Pancreas (tissue), 10 donors: ENCODE results near the gene SNRNP200. TPM values are rescaled to one million over a fixed set of nuclear protein-coding genes. Genes with fewer than 3 reads are reported as not detected.
"Not testable (repeated sequence)": the region's sequence is repeated elsewhere in the genome, so short reads cannot be mapped to it uniquely, and the experiment has no call there.

Experiments used
- ATAC-seq, 4 donors: fragments of 200-7000 bp; cut with Tn5 transposase; one replicate each; pipeline versions ENCODE4 v1.8.0 to v1.9.1; 2020; ENCODE audit warnings: mild to moderate bottlenecking in 4 of 4, moderate library complexity in 4 of 4
- DNase-seq, 6 donors: peaks; one replicate each; pipeline ENCODE4 v3.0.0-alpha.2; 2020
- FAIRE-seq: peaks from 2 replicates; lab custom pipeline; 2012; peaks lifted over from hg19 to GRCh38; lab: Jason Lieb, UNC
- H3K27ac ChIP-seq, 4 donors: fragments of 200-600 bp; sonication (generic); 1 replicate in 3 of 4; 2 replicates in 1 of 4; pipeline versions ENCODE4 v1.5.0 to v1.8.0; 2020
- H3K27me3 ChIP-seq, 4 donors: fragments of 200-600 bp; one replicate each; pipeline ENCODE4 v1.8.0; 2021
- H3K36me3 ChIP-seq, 3 donors: fragments of 200-600 bp; sonication (generic) in 1 of 3; one replicate each; pipeline versions ENCODE4 v1.5.0 to v1.8.0; 2020 to 2021
- H3K4me1 ChIP-seq, 3 donors: fragments of 200-600 bp; one replicate each; pipeline ENCODE4 v1.8.0; 2021
- H3K4me3 ChIP-seq, 4 donors: fragments of 200-600 bp; sonication (generic) in 2 of 4; one replicate each; pipeline versions ENCODE4 v1.5.0 to v1.8.0; 2020 to 2021
- H3K9me3 ChIP-seq, 4 donors: fragments of 200-600 bp; one replicate each; pipeline ENCODE4 v1.8.0; 2021
- CTCF ChIP-seq, 4 donors: fragments of 200-600 bp; sonication (generic) in 3 of 4; IDR thresholded peaks; one replicate each; pipeline versions ENCODE4 v1.5.0 to v1.8.0; 2021; ENCODE audit warnings: antibody characterized with exemption in 4 of 4
- WGBS, 2 donors: extraction: QIAGEN DNeasy Blood & Tissue Kit; methylation state at CpG; one replicate each; pipeline ENCODE4 v1.1.7; 2013; 5-methylcytosine and 5-hydroxymethylcytosine counted together
- intact Hi-C, 3 donors: fragments of 100-400 bp; cut with DNase I; formaldehyde crosslinking; loops; one replicate each; pipeline versions ENCODE4 v1.11.1 to v1.14.2; 2022
- polyA plus RNA-seq, 2 donors: library from polyadenylated mRNA; stranded (reverse); fragments of 200-250 nt; gene quantifications; one replicate each; pipeline ENCODE4 v1.2.3, GENCODE V29; 2013
- total RNA-seq, 6 donors: library from RNA; stranded (reverse); fragmentation: NEBNext Ultra II Directional in 4 of 6; extraction: Animal tissue kit (Norgen Biotek cat#: 25700) in 4 of 6; gene quantifications; one replicate each; pipeline versions ENCODE4 v1.2.1 to v1.2.4, GENCODE V29; 2021 to 2023
- donor health status: healthy with polysubstance abuse.
- donor health status: DM: no; HTN: no; CAD: no; lungs with moderate emphysema.
- donor health status: DM: no; HTN: no; CAD: no.
- donor health status: control.
- donor health status: control.
- donor health status: Bipolar disorder and iron deficiency.
- donor health status: DM: yes; HTN: yes; CAD: no.
- donor health status: DM: no; HTN: no; CAD: no.
- donor health status: DM: no; HTN: no; CAD: no.
- donor health status: DM: yes; HTN: yes; CAD: no.

SNRNP200 gene
- total and polyA plus RNA-seq, 8 donors: 42.1 to 87.7 (median 50.3) TPM

- FAIRE-seq: no peak
- Histone ChIP-seq H3K4me1 (peaks cover 40 to 56% (median 50%) of the 10 kb centered on the region in 3 donors), H3K27me3 (no peaks in the 10 kb centered on the region), H3K9me3 (no peaks in the 10 kb centered on the region), H3K4me3 (no peak overlapping the region), H3K27ac (peak overlapping the region; percentile 87 to 92 (median 91)), H3K36me3 (no peaks in the 10 kb centered on the region)
- intact Hi-C loops: loop anchor here in 2 of 3 donors (10.0 kb wide), 1 partner anchor 57 kb away; the partner anchor contains the start of gene STARD7 (in 2 of the 2)
- no peak for TF ChIP-seq CTCF (IDR thresholded peaks at IDR 0.05)
- no peak for ATAC-seq
- no peak for DNase-seq
- WGBS, 2 donors: 40 to 44% methylated on average over 6 of the region's 6 CpGs
These were observed 43.9 kb downstream of the SNRNP200 start for GRCh38 chr2:96261328-96262003.

GRCh38 chr2:96260387-96261260, 44.7 kb downstream of the SNRNP200 start:
- intact Hi-C loops: loop anchor here in 2 of 3 donors (10.0 kb wide), 1 partner anchor 56 kb away; the partner anchor contains the start of gene STARD7 (in 2 of the 2)
- H3K4me1 ChIP-seq: peaks cover 40 to 56% (median 50%) of the 10 kb centered on the region in 3 donors
- no peaks in the 10 kb centered on the region for H3K27me3 ChIP-seq
- H3K4me3 ChIP-seq: no peak overlapping the region
- WGBS, 2 donors: 29 to 31% methylated on average over 10 of the region's 10 CpGs
- DNase-seq (peak in 5 of 6 donors; percentile 66 to 91 (median 88)), ATAC-seq (peak; percentile 83 to 88 (median 84)), FAIRE-seq (no peak)
- no peaks in the 10 kb centered on the region for H3K9me3 ChIP-seq
- H3K36me3 ChIP-seq: peaks cover 0 to 3% (median 0%) of the 10 kb centered on the region in 3 donors
- TF ChIP-seq CTCF (IDR thresholded peaks at IDR 0.05): peak in 1 of 4 donors; percentile 13
- peak overlapping the region; percentile 87 to 92 (median 91) for H3K27ac ChIP-seq

- H3K36me3 ChIP-seq: peaks cover 0 to 14% (median 2%) of the 10 kb centered on the region in 3 donors
- peak overlapping the region; percentile 87 to 92 (median 91) for H3K27ac ChIP-seq
- WGBS, 2 donors: 37 to 48% methylated on average over 5 of the region's 5 CpGs
- H3K4me1 ChIP-seq: peaks cover 37 to 53% (median 48%) of the 10 kb centered on the region in 3 donors
- no peaks in the 10 kb centered on the region for H3K27me3 ChIP-seq
- intact Hi-C loops: no loop called here
- ATAC-seq: peak; percentile 70 to 77 (median 71)
- DNase-seq: peak in 5 of 6 donors; percentile 64 to 83 (median 79)
- H3K4me3 ChIP-seq: no peak overlapping the region
- no peaks in the 10 kb centered on the region for H3K9me3 ChIP-seq
- TF ChIP-seq CTCF (IDR thresholded peaks at IDR 0.05): no peak
- no peak for FAIRE-seq
These were observed 45.8 kb downstream of the SNRNP200 start for GRCh38 chr2:96259497-96259921.

GRCh38 chr2:96258166-96259022, 47.0 kb downstream of the SNRNP200 start:
- H3K27ac ChIP-seq: peak overlapping the region; percentile 4 to 92 (median 90)
- TF ChIP-seq CTCF (IDR thresholded peaks at IDR 0.05): no peak
- H3K27me3 ChIP-seq: no peaks in the 10 kb centered on the region
- WGBS, 2 donors: 83 to 86% methylated on average over 7 of the region's 7 CpGs
- no peaks in the 10 kb centered on the region for H3K9me3 ChIP-seq
- FAIRE-seq: no peak
- H3K36me3 ChIP-seq: peaks cover 0 to 25% (median 8%) of the 10 kb centered on the region in 3 donors
- H3K4me3 ChIP-seq: no peak overlapping the region
- DNase-seq: no peak
- H3K4me1 ChIP-seq: peaks cover 31 to 45% (median 42%) of the 10 kb centered on the region in 3 donors
- intact Hi-C loops: no loop called here
- no peak for ATAC-seq

- WGBS, 2 donors: 94 to 95% methylated on average over 3 of the region's 3 CpGs
- H3K27me3 ChIP-seq, FAIRE-seq, H3K9me3 ChIP-seq, DNase-seq, H3K4me3 ChIP-seq, intact Hi-C loops, ATAC-seq: not testable (repeated sequence)
- H3K4me1 ChIP-seq: peaks cover 31 to 45% (median 41%) of the 10 kb centered on the region in 3 donors
- H3K27ac ChIP-seq: peak overlapping the region in 3 of 4 donors; percentile 7 to 92 (median 57)
- peaks cover 0 to 31% (median 13%) of the 10 kb centered on the region in 3 donors for H3K36me3 ChIP-seq
These were observed 47.6 kb downstream of the SNRNP200 start for GRCh38 chr2:96257744-96258143.
